ENCODE results near the gene STARD7.

Gene STARD7

GRCh38 chr2:96150007-96150640, 58.5 kb downstream of the STARD7 start:
- H3K4me1 ChIP-seq (ENCODE audit: control insufficient read depth, low read depth, low read length): peaks cover 32% of the 10 kb centered on the region
- peaks cover 17% of the 10 kb centered on the region for H3K27me3 ChIP-seq (ENCODE audit: control insufficient read depth, insufficient read depth, low read length)
- H3K4me3 ChIP-seq (ENCODE audit: low read length): no peak overlapping the region
- no peaks in the 10 kb centered on the region for H3K36me3 ChIP-seq (ENCODE audit: control insufficient read depth, low read depth, low read length)
- H3K9ac ChIP-seq (ENCODE audit: low read length): no peak overlapping the region
- H3K9me3 ChIP-seq (ENCODE audit: control insufficient read depth, low read depth, low read length): no peaks in the 10 kb centered on the region
- H3K27ac ChIP-seq (ENCODE audit: low read length): no peak overlapping the region

GRCh38 chr2:96148410-96149217, 60.0 kb downstream of the STARD7 start:
- H3K27ac ChIP-seq (ENCODE audit: low read length): no peak overlapping the region
- peaks cover 32% of the 10 kb centered on the region for H3K4me1 ChIP-seq (ENCODE audit: control insufficient read depth, low read depth, low read length)
- H3K36me3 ChIP-seq (ENCODE audit: control insufficient read depth, low read depth, low read length): no peaks in the 10 kb centered on the region
- H3K9ac ChIP-seq (ENCODE audit: low read length): no peak overlapping the region
- H3K4me3 ChIP-seq (ENCODE audit: low read length): no peak overlapping the region
- H3K27me3 ChIP-seq (ENCODE audit: control insufficient read depth, insufficient read depth, low read length): peaks cover 29% of the 10 kb centered on the region
- H3K9me3 ChIP-seq (ENCODE audit: control insufficient read depth, low read depth, low read length): no peaks in the 10 kb centered on the region

GRCh38 chr2:96147593-96148201, 60.9 kb downstream of the STARD7 start:
- Histone ChIP-seq H3K27me3 (ENCODE audit: control insufficient read depth, insufficient read depth, low read length) (peaks cover 29% of the 10 kb centered on the region), H3K27ac (ENCODE audit: low read length) (no peak overlapping the region), H3K4me1 (ENCODE audit: control insufficient read depth, low read depth, low read length) (peaks cover 27% of the 10 kb centered on the region), H3K9me3 (ENCODE audit: control insufficient read depth, low read depth, low read length) (no peaks in the 10 kb centered on the region), H3K9ac (ENCODE audit: low read length) (no peak overlapping the region), H3K4me3 (ENCODE audit: low read length) (no peak overlapping the region), H3K36me3 (ENCODE audit: control insufficient read depth, low read depth, low read length) (no peaks in the 10 kb centered on the region)

GRCh38 chr2:96146881-96147592, 61.6 kb downstream of the STARD7 start:
- no peaks in the 10 kb centered on the region for H3K9me3 ChIP-seq (ENCODE audit: control insufficient read depth, low read depth, low read length)
- H3K36me3 ChIP-seq (ENCODE audit: control insufficient read depth, low read depth, low read length): no peaks in the 10 kb centered on the region
- peaks cover 20% of the 10 kb centered on the region for H3K4me1 ChIP-seq (ENCODE audit: control insufficient read depth, low read depth, low read length)
- H3K9ac ChIP-seq (ENCODE audit: low read length): no peak overlapping the region
- H3K27me3 ChIP-seq (ENCODE audit: control insufficient read depth, insufficient read depth, low read length): peaks cover 29% of the 10 kb centered on the region
- no peak overlapping the region for H3K27ac ChIP-seq (ENCODE audit: low read length)
- H3K4me3 ChIP-seq (ENCODE audit: low read length): no peak overlapping the region

GRCh38 chr2:96146153-96146880, 62.3 kb downstream of the STARD7 start:
- peaks cover 16% of the 10 kb centered on the region for H3K4me1 ChIP-seq (ENCODE audit: control insufficient read depth, low read depth, low read length)
- no peak overlapping the region for H3K4me3 ChIP-seq (ENCODE audit: low read length)
- H3K27ac ChIP-seq (ENCODE audit: low read length): no peak overlapping the region
- no peaks in the 10 kb centered on the region for H3K36me3 ChIP-seq (ENCODE audit: control insufficient read depth, low read depth, low read length)
- H3K27me3 ChIP-seq (ENCODE audit: control insufficient read depth, insufficient read depth, low read length): peaks cover 29% of the 10 kb centered on the region
- H3K9ac ChIP-seq (ENCODE audit: low read length): no peak overlapping the region
- H3K9me3 ChIP-seq (ENCODE audit: control insufficient read depth, low read depth, low read length): no peaks in the 10 kb centered on the region

GRCh38 chr2:96145848-96146152, 62.8 kb downstream of the STARD7 start:
- Histone ChIP-seq H3K27ac (ENCODE audit: low read length) (no peak overlapping the region), H3K9me3 (ENCODE audit: control insufficient read depth, low read depth, low read length) (no peaks in the 10 kb centered on the region), H3K9ac (ENCODE audit: low read length) (no peak overlapping the region), H3K36me3 (ENCODE audit: control insufficient read depth, low read depth, low read length) (no peaks in the 10 kb centered on the region), H3K4me1 (ENCODE audit: control insufficient read depth, low read depth, low read length) (peaks cover 16% of the 10 kb centered on the region), H3K4me3 (ENCODE audit: low read length) (peak overlapping the region; percentile 60), H3K27me3 (ENCODE audit: control insufficient read depth, insufficient read depth, low read length) (peaks cover 29% of the 10 kb centered on the region)

GRCh38 chr2:96145036-96145847, 63.4 kb downstream of the STARD7 start, which contains the start of gene DUSP2:
DUSP2 (minus strand) TSS chr2:96145440; CDS start chr2:96145354, 86 bp downstream.
- peaks cover 16% of the 10 kb centered on the region for H3K4me1 ChIP-seq (ENCODE audit: control insufficient read depth, low read depth, low read length)
- H3K9ac ChIP-seq (ENCODE audit: low read length): no peak within 1 kb of the TSS
- peak within 1 kb of the TSS; percentile 60 for H3K4me3 ChIP-seq (ENCODE audit: low read length)
- H3K27me3 ChIP-seq (ENCODE audit: control insufficient read depth, insufficient read depth, low read length): peaks cover 29% of the 10 kb centered on the region
- H3K27ac ChIP-seq (ENCODE audit: low read length): no peak within 1 kb of the TSS
- no peaks in the 10 kb centered on the region for H3K36me3 ChIP-seq (ENCODE audit: control insufficient read depth, low read depth, low read length)
- no peaks in the 10 kb centered on the region for H3K9me3 ChIP-seq (ENCODE audit: control insufficient read depth, low read depth, low read length)

- H3K4me3 ChIP-seq (ENCODE audit: low read length): peak overlapping the region; percentile 60
- H3K27ac ChIP-seq (ENCODE audit: low read length): no peak overlapping the region
- H3K9me3 ChIP-seq (ENCODE audit: control insufficient read depth, low read depth, low read length): no peaks in the 10 kb centered on the region
- H3K4me1 ChIP-seq (ENCODE audit: control insufficient read depth, low read depth, low read length): peaks cover 16% of the 10 kb centered on the region
- H3K27me3 ChIP-seq (ENCODE audit: control insufficient read depth, insufficient read depth, low read length): peaks cover 29% of the 10 kb centered on the region
- H3K36me3 ChIP-seq (ENCODE audit: control insufficient read depth, low read depth, low read length): no peaks in the 10 kb centered on the region
- no peak overlapping the region for H3K9ac ChIP-seq (ENCODE audit: low read length)
Observed at GRCh38 chr2:96144481-96145035, 64.1 kb downstream of the STARD7 start.

- peaks cover 29% of the 10 kb centered on the region for H3K27me3 ChIP-seq (ENCODE audit: control insufficient read depth, insufficient read depth, low read length)
- H3K36me3 ChIP-seq (ENCODE audit: control insufficient read depth, low read depth, low read length): no peaks in the 10 kb centered on the region
- H3K27ac ChIP-seq (ENCODE audit: low read length): no peak overlapping the region
- no peak overlapping the region for H3K9ac ChIP-seq (ENCODE audit: low read length)
- no peaks in the 10 kb centered on the region for H3K9me3 ChIP-seq (ENCODE audit: control insufficient read depth, low read depth, low read length)
- H3K4me1 ChIP-seq (ENCODE audit: control insufficient read depth, low read depth, low read length): peaks cover 12% of the 10 kb centered on the region
- peak overlapping the region; percentile 60 for H3K4me3 ChIP-seq (ENCODE audit: low read length)
Observed at GRCh38 chr2:96143848-96144480, 64.7 kb downstream of the STARD7 start.
